ENCODE measurements around the gene ADH5.
"Not testable (repeated sequence)": the region's sequence is repeated elsewhere in the genome, so short reads cannot be mapped to it uniquely, and the experiment has no call there.

The ADH5 gene

DNA sequence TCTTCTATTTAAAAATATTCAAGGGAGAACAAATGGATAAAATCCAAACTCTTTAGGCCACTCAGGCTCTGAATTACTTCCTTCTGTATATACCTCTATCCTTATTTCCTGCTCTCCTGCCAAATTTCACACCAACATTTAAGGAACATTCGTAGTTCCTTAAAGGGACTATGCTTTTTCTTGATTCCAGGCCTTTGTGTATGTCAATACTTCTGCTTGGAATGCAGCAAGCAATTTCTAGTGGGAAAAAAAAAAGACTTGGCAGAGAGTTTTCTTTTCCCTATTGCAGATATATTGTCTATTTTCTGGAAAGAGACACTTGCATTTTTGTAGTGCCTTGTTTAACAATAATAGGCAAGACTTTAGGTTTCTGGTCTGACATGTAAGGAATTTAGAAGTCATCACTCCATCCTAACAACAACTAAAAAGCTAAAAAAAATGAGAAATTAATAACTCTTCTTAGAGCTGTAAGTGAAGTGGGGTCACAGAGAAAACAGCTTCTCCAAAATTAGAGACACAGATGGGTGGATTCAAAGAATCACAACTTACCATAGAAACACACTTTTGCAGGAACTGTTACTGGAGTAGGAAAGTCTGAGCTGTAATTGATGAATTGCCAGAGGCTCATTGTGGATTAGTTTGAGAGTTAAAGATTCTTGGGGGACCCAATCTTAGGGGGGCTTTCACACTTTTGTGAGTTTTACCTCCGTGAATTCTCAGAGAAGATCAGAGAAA, 2.1 kb upstream of the ADH5 start:
- H3K9ac ChIP-seq (ENCODE audit: low read depth in 1 of 2, low read length in 2 of 2), result no peak overlapping the region
- peak overlapping the region in 1 of 2 donors; percentile 3 for H3K27ac ChIP-seq (ENCODE audit: low read depth in 2 of 2, low read length in 2 of 2)
- no peaks in the 10 kb centered on the region for H3K9me3 ChIP-seq (ENCODE audit: control insufficient read depth in 2 of 2, low read length in 2 of 2)
- peak overlapping the region in 1 of 2 donors; percentile 91 for H3K4me3 ChIP-seq (ENCODE audit: low read length in 2 of 2)
- H3K4me1 ChIP-seq (ENCODE audit: control insufficient read depth in 2 of 2, insufficient read depth in 2 of 2, low read length in 2 of 2), result peaks cover 10% of the 10 kb centered on the region in 2 donors
- H3K36me3 ChIP-seq (ENCODE audit: control insufficient read depth in 2 of 2, insufficient read depth in 2 of 2, low read length in 2 of 2), result no peaks in the 10 kb centered on the region
- no peaks in the 10 kb centered on the region for H3K27me3 ChIP-seq (ENCODE audit: control insufficient read depth in 2 of 2, insufficient read depth in 2 of 2, low read length in 2 of 2)

DNA sequence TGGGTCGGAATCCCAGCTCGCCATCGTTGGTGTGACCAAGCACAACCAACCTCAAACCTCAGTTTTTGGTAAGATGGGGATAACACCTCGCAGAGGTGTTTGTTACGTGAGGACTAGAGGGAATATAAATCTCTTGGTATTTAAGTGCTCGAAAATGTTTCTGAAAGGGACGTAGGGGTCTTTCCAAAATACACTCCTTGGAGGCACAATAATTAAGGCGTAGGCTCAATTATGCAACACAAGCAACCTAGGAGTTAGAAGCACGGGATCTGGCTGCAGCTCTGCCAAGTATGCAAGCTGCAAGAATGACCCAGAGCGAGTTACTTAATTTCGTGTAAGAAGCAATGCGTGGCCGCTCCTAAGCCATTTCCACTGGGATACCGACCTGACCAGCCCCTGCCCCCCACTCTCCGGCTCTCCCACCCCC, 552 bp downstream of the ADH5 start:
- Histone ChIP-seq H3K4me3 (ENCODE audit: low read length in 2 of 2) (peak overlapping the region; percentile 82 to 91), H3K36me3 (ENCODE audit: control insufficient read depth in 2 of 2, insufficient read depth in 2 of 2, low read length in 2 of 2) (peaks cover 18 to 21% of the 10 kb centered on the region in 2 donors), H3K9ac (ENCODE audit: low read depth in 1 of 2, low read length in 2 of 2) (peak overlapping the region; percentile 84 to 92), H3K27ac (ENCODE audit: low read depth in 2 of 2, low read length in 2 of 2) (peak overlapping the region; percentile 96 to 97), H3K27me3 (ENCODE audit: control insufficient read depth in 2 of 2, insufficient read depth in 2 of 2, low read length in 2 of 2) (no peaks in the 10 kb centered on the region), H3K4me1 (ENCODE audit: control insufficient read depth in 2 of 2, insufficient read depth in 2 of 2, low read length in 2 of 2) (peaks cover 10 to 13% of the 10 kb centered on the region in 2 donors), H3K9me3 (ENCODE audit: control insufficient read depth in 2 of 2, low read length in 2 of 2) (no peaks in the 10 kb centered on the region)

DNA sequence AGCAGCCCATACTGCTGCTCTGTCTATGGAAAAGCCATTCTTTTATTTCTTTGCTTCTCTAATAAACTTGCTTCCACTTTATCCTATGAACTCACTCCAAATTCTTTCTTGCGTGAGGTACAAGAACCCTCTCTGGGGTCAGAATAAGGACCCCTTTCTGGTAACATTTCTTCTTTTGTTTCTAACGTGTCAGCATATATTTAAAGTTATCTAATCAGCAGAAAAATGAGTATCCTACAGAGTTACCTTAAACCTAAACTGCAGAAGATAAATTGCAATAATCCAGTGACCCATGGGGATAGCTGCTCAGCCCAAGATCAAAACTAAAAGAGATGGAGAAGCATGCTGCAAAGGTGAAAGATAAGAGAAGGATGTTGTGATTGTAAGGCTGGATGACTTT, 4.0 kb downstream of the ADH5 start:
- Histone ChIP-seq H3K4me1 (ENCODE audit: control insufficient read depth in 2 of 2, insufficient read depth in 2 of 2, low read length in 2 of 2) (peaks cover 5 to 10% of the 10 kb centered on the region in 2 donors), H3K36me3 (ENCODE audit: control insufficient read depth in 2 of 2, insufficient read depth in 2 of 2, low read length in 2 of 2) (peaks cover 39% of the 10 kb centered on the region in 2 donors), H3K27me3 (ENCODE audit: control insufficient read depth in 2 of 2, insufficient read depth in 2 of 2, low read length in 2 of 2) (no peaks in the 10 kb centered on the region), H3K4me3 (ENCODE audit: low read length in 2 of 2) (no peak overlapping the region), H3K9ac (ENCODE audit: low read depth in 1 of 2, low read length in 2 of 2) (no peak overlapping the region), H3K9me3 (ENCODE audit: control insufficient read depth in 2 of 2, low read length in 2 of 2) (no peaks in the 10 kb centered on the region), H3K27ac (ENCODE audit: low read depth in 2 of 2, low read length in 2 of 2) (no peak overlapping the region)

DNA sequence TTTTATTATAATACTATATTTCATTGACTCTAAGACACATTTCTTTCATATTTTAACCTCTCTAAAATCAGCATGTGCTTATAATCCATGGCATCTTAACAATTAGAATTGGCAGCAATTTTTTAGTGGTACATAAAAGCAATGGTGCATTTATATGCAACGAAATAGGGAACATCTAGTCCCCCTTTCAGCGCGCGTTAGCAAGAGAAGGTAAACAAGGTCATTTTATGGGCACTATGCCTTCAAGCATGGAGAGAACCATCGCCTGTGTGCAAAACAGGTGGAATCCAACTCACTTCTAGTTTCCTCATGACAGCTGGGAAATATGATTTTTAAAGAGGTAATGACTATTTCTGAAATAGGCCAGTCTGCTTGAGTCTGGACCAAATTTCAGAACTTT, 6.4 kb downstream of the ADH5 start:
- no peak overlapping the region for H3K4me3 ChIP-seq (ENCODE audit: low read length in 2 of 2)
- no peaks in the 10 kb centered on the region for H3K27me3 ChIP-seq (ENCODE audit: control insufficient read depth in 2 of 2, insufficient read depth in 2 of 2, low read length in 2 of 2)
- H3K27ac ChIP-seq (ENCODE audit: low read depth in 2 of 2, low read length in 2 of 2), result no peak overlapping the region
- no peak overlapping the region for H3K9ac ChIP-seq (ENCODE audit: low read depth in 1 of 2, low read length in 2 of 2)
- peaks cover 0 to 17% of the 10 kb centered on the region in 2 donors for H3K4me1 ChIP-seq (ENCODE audit: control insufficient read depth in 2 of 2, insufficient read depth in 2 of 2, low read length in 2 of 2)
- H3K9me3 ChIP-seq (ENCODE audit: control insufficient read depth in 2 of 2, low read length in 2 of 2), result no peaks in the 10 kb centered on the region
- H3K36me3 ChIP-seq (ENCODE audit: control insufficient read depth in 2 of 2, insufficient read depth in 2 of 2, low read length in 2 of 2), result peaks cover 45 to 47% of the 10 kb centered on the region in 2 donors

DNA sequence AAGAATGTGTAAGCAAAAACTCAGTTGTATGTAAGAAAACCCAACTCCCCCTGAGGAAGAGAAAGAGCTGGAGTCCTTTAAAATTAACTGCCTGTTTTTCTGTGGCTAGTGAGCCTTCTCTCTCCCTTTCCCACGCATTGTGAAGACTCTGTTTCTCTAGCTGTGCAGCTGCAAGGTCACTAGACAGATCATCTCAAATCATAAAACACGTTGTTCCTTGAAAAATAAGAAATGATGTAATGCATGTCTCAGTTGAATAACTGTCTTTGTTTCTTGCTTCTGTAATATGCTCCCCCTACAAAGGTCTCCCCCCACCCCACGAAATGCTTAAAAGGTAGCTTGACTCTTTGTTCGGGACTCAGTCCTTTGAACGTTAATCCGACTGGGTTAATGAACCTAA, 7.7 kb downstream of the ADH5 start:
- peaks cover 49 to 52% of the 10 kb centered on the region in 2 donors for H3K36me3 ChIP-seq (ENCODE audit: control insufficient read depth in 2 of 2, insufficient read depth in 2 of 2, low read length in 2 of 2)
- H3K4me3 ChIP-seq (ENCODE audit: low read length in 2 of 2); H3K9me3 ChIP-seq (ENCODE audit: control insufficient read depth in 2 of 2, low read length in 2 of 2); H3K9ac ChIP-seq (ENCODE audit: low read depth in 1 of 2, low read length in 2 of 2); H3K27me3 ChIP-seq (ENCODE audit: control insufficient read depth in 2 of 2, insufficient read depth in 2 of 2, low read length in 2 of 2); H3K27ac ChIP-seq (ENCODE audit: low read depth in 2 of 2, low read length in 2 of 2): not testable (repeated sequence)
- peaks cover 0 to 21% of the 10 kb centered on the region in 2 donors for H3K4me1 ChIP-seq (ENCODE audit: control insufficient read depth in 2 of 2, insufficient read depth in 2 of 2, low read length in 2 of 2)

DNA sequence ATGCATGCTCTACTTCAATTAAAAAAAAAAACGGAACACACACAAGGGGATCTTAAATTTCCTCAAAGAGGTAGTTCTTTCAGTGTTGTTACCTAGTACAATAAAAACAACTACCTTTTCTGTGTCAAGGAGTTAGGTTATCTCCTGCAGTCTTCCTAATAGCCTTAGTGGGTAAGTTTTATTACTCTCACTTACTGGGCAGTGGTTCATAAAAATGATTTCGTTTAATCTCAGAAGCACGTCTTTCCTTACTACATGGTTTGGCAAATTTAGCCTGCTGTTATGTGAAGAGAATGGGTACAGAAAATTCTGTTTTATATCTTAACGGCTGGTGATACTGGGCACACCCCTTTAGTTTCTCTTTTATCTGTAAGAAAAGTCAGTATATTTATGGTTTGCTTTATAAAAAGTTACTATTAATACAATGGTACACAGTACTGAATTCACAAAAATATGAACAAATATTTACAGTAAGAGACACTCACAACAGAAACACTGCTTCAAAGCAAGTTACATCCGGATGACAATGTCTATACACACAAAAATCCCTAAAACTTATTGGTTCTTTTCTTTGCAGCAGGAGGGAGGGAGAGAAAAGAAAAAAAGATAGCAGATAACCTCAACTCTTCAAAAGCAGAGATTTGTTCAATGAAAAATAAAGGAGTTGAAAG, 8.8 kb downstream of the ADH5 start:
- H3K27ac ChIP-seq (ENCODE audit: low read depth in 2 of 2, low read length in 2 of 2), result no peak overlapping the region
- H3K36me3 ChIP-seq (ENCODE audit: control insufficient read depth in 2 of 2, insufficient read depth in 2 of 2, low read length in 2 of 2), result peaks cover 51 to 55% of the 10 kb centered on the region in 2 donors

DNA sequence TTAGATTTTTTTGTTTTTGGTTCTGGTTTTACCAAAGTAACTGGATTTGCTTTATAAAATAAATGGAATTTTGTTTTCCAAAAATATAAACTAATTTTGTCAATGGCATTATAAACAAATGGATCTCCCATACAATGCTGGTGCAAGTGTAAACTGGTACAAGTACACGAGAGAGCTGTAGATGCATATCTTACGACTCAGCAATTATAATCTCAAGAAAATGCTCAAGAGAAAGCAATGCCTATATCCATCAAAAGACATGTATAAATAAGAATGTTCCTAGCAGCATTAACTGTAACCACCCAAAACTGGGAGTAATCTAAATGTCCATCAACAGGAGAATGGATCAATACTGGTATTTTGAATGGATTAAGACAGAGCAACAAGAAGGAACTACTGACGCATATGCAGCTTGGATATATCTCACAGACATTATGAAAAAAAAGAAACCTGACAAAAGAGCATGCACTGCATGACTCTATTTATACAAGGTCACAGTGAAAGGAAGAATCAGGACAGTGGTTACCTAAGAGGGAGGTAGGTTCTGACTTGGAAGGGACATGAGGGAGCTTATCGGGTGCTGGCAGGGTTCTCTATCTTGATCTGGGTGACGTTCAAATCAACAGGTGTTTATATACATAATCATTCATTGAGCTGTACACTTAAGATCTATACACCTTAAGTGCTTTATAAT, 9.5 kb downstream of the ADH5 start:
- peaks cover 51 to 54% of the 10 kb centered on the region in 2 donors for H3K36me3 ChIP-seq (ENCODE audit: control insufficient read depth in 2 of 2, insufficient read depth in 2 of 2, low read length in 2 of 2)
- H3K4me1 ChIP-seq (ENCODE audit: control insufficient read depth in 2 of 2, insufficient read depth in 2 of 2, low read length in 2 of 2), result peaks cover 0 to 17% of the 10 kb centered on the region in 2 donors
- no peak overlapping the region for H3K9ac ChIP-seq (ENCODE audit: low read depth in 1 of 2, low read length in 2 of 2)
- no peak overlapping the region for H3K27ac ChIP-seq (ENCODE audit: low read depth in 2 of 2, low read length in 2 of 2)
- no peak overlapping the region for H3K4me3 ChIP-seq (ENCODE audit: low read length in 2 of 2)
- no peaks in the 10 kb centered on the region for H3K9me3 ChIP-seq (ENCODE audit: control insufficient read depth in 2 of 2, low read length in 2 of 2)
- no peaks in the 10 kb centered on the region for H3K27me3 ChIP-seq (ENCODE audit: control insufficient read depth in 2 of 2, insufficient read depth in 2 of 2, low read length in 2 of 2)

More for the DNA sequence above, 8.8 kb downstream of the ADH5 start:
- Histone ChIP-seq H3K4me1 (ENCODE audit: control insufficient read depth in 2 of 2, insufficient read depth in 2 of 2, low read length in 2 of 2) (peaks cover 0 to 17% of the 10 kb centered on the region in 2 donors), H3K27me3 (ENCODE audit: control insufficient read depth in 2 of 2, insufficient read depth in 2 of 2, low read length in 2 of 2) (no peaks in the 10 kb centered on the region), H3K9me3 (ENCODE audit: control insufficient read depth in 2 of 2, low read length in 2 of 2) (no peaks in the 10 kb centered on the region), H3K4me3 (ENCODE audit: low read length in 2 of 2) (no peak overlapping the region), H3K9ac (ENCODE audit: low read depth in 1 of 2, low read length in 2 of 2) (no peak overlapping the region)

DNA sequence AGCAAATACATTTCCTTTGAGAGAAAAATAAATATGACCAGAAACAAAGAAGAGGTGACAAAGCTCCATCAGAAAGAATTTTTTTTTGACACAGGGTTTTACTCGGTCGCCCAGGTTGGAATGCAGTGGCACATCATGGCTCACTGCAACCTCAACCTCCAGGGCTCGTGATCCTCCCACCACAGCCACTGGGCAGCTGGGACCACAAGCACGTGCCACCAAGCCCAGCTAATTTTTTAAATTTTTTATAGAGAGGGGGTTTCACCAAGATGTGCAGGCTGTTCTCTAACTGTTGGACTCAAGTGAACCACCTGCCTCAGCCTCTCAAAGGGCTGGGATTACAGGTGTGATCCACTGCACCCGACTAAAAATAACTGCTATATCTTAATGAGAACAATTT, 10.3 kb downstream of the ADH5 start:
- no peak overlapping the region for H3K27ac ChIP-seq (ENCODE audit: low read depth in 2 of 2, low read length in 2 of 2)
- peaks cover 52 to 55% of the 10 kb centered on the region in 2 donors for H3K36me3 ChIP-seq (ENCODE audit: control insufficient read depth in 2 of 2, insufficient read depth in 2 of 2, low read length in 2 of 2)
- H3K4me3 ChIP-seq (ENCODE audit: low read length in 2 of 2), result no peak overlapping the region
- H3K27me3 ChIP-seq (ENCODE audit: control insufficient read depth in 2 of 2, insufficient read depth in 2 of 2, low read length in 2 of 2), result no peaks in the 10 kb centered on the region
- peaks cover 0 to 17% of the 10 kb centered on the region in 2 donors for H3K4me1 ChIP-seq (ENCODE audit: control insufficient read depth in 2 of 2, insufficient read depth in 2 of 2, low read length in 2 of 2)
- no peak overlapping the region for H3K9ac ChIP-seq (ENCODE audit: low read depth in 1 of 2, low read length in 2 of 2)
- no peaks in the 10 kb centered on the region for H3K9me3 ChIP-seq (ENCODE audit: control insufficient read depth in 2 of 2, low read length in 2 of 2)

DNA sequence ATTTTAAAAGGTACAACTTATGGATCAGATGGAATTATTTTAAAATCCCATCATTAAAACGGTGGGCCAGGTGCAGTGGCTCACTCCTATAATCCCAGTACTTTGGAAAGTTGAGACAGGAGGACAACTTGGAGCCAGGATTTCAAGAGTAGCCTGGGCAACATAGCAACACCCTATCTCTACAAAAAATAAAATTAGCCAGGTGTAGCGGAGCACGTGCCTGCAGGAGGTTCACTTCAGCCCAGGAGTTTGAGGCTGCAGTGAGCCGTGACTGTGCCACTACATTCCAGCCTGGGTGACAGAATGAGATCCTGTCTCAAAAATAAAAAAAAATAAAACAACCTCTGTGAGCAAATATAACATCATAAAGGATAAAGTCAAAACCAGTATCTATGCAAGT, 11.4 kb downstream of the ADH5 start:
- Histone ChIP-seq H3K9ac (ENCODE audit: low read depth in 1 of 2, low read length in 2 of 2) (no peak overlapping the region), H3K36me3 (ENCODE audit: control insufficient read depth in 2 of 2, insufficient read depth in 2 of 2, low read length in 2 of 2) (peaks cover 53 to 54% of the 10 kb centered on the region in 2 donors), H3K27ac (ENCODE audit: low read depth in 2 of 2, low read length in 2 of 2) (no peak overlapping the region), H3K4me1 (ENCODE audit: control insufficient read depth in 2 of 2, insufficient read depth in 2 of 2, low read length in 2 of 2) (peaks cover 0 to 17% of the 10 kb centered on the region in 2 donors), H3K9me3 (ENCODE audit: control insufficient read depth in 2 of 2, low read length in 2 of 2) (no peaks in the 10 kb centered on the region), H3K4me3 (ENCODE audit: low read length in 2 of 2) (no peak overlapping the region), H3K27me3 (ENCODE audit: control insufficient read depth in 2 of 2, insufficient read depth in 2 of 2, low read length in 2 of 2) (no peaks in the 10 kb centered on the region)

Measured in mucosa of rectum (tissue), 2 donors.